HG03045 (cell line): Measurements from ENCODE around the gene NLK.
"Not testable (repeated sequence)": the region's sequence is repeated elsewhere in the genome, so short reads cannot be mapped to it uniquely, and the experiment has no call there.

Source experiments
- ATAC-seq: cut with Tn5 transposase; IDR thresholded peaks from one replicate; pipeline ENCODE4 v1.9.1; 2021; ENCODE audit warnings: mild to moderate bottlenecking, moderate library complexity; ENCODE audit not compliant: unreplicated experiment

The NLK gene

DNA sequence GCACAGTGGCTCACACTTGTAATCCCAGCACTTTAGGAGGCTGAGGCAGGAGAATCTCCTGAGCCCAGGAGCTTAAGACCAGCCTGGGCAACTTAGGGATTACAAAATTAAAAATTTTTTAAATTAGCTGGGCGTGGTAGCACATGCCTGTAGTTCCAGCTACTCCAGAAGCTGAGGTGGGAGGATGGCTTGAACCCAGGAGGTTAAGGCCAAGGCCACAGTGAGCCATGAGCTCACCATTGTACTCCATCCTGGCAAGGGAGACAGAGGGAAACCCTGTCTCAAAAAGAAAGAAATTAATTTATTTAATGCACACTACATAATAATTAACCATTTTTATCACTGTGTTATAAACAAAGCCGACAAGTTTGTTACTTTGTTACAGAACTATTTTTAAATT lies 145.5 kb downstream of the NLK start:
- no peak for ATAC-seq

DNA sequence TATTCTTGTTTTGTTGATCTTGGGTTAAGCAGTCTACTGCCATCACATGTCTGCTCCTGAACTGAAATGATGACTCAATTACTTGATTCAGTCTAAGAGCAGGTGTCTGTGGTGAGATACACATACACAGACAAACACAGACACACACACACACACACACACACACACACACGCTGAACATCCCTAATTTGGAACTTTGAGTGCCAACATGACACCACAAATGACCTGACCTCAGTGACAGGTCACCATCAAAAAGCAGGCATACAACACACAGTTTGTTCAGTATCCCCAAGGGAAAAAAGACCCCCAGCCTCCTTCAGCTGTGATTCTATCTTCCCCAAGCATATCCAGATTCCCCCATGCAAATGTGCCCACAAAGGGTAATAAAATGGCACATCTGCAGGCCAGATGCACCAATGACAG lies 146.4 kb downstream of the NLK start:
- ATAC-seq: no peak

DNA sequence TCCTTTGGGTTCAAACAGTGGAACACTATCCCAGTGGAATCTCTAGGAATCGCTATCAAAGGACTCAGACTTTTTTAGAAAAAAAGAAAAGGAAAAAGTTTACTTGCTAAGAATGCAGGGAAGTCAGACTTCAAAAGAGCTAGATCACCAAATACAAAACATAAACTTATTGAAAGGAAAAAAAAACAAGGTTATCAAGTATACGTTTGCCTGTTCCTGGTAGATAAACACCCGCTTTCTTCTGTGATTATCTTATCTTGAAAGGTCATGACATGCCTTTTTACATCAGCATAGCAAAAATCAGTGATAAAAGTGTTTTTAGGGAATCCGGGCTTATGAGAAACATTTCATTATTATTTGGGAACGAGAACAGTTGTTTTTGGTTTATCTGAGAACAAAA lies 147.2 kb downstream of the NLK start:
- ATAC-seq: no peak

DNA sequence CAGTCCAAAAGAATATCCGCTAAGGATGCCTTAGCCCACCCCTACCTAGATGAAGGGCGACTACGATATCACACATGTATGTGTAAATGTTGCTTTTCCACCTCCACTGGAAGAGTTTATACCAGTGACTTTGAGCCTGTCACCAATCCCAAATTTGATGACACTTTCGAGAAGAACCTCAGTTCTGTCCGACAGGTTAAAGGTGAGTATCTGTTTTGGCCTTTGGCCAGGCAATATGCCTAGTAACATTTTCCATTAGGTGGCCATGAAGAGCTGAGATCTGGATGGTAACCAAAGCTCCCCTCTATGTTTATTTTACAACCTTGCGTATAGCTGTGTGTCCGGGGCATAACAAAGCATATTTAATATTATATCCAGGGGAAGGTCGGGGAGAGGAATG lies 148.5 kb downstream of the NLK start:
- no peak for ATAC-seq

DNA sequence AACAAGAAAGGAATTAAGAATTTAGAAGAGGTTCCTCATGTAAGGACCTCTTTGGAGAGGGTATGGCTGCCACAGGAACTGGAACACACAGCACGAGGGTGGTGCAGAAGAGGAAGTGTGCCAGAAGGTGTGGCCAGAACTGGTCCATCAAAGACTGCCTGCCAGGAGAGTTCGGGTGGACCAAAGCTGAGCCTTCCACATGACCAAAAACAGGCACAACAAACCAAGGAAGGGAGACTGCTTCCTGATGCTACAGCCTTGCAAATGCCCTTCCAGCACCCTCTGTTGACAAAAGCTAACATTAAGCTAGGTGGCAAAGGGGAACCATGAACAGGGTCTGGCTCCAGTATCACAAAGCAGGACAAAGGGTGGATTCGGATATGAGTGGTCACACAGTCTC lies 150.8 kb downstream of the NLK start:
- no peak for ATAC-seq

DNA sequence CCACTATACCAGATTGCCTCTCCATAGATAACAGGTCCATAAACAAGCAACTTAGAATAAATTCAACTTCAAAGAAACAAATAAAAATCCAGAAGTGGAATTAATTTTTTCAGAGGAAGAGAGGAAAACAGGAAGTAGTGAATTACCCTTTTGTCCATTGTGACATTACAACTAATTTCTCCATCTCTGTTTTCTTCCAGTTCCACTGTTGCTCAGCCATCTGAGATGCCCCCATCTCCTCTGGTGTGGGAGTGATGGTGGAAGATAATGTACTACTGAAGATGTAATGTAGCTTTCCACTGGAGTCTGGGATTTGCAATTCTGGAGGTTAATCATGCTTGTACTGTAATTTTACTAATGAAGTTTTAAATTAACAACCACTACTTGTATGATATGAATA lies 151.9 kb downstream of the NLK start:
- ATAC-seq: no peak

DNA sequence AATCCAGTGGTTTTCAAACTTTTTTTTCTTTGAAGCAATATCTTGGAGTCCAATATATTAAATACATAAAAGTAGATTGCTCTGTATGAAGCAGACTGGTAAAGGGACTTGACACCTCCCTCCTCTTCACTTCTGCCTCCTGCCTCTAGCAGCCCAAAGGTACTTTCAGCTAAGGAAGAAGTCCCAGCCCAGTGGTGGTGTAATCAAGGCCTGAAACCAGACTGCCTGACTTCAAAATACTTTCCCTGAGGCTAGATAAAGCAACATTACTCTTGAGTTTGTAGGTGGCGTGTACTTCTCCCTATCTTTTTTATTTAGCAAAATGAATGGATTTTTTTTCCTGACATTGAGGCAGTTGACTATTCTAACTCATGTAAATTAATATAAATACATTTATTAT lies 154.2 kb downstream of the NLK start:
- no peak for ATAC-seq

DNA sequence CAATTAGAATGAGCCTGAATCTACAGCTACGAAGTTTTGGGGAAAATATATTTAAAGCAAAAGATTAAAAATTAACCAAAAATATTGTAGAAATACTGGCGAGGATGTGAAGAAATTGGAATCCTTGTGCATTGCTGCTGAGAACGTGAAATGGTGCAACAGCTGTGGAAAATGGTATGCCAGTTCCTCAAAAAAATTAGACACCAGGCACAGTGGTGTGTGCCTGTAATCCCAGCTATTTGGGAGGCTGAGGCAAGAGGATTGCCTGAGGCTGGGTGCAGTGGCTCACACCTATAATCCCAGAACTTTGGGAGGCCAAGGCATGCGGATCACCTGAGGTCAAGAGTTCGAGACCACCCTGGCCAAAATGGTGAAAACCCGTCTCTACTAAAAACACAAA lies 156.6 kb downstream of the NLK start:
- no peak for ATAC-seq

DNA sequence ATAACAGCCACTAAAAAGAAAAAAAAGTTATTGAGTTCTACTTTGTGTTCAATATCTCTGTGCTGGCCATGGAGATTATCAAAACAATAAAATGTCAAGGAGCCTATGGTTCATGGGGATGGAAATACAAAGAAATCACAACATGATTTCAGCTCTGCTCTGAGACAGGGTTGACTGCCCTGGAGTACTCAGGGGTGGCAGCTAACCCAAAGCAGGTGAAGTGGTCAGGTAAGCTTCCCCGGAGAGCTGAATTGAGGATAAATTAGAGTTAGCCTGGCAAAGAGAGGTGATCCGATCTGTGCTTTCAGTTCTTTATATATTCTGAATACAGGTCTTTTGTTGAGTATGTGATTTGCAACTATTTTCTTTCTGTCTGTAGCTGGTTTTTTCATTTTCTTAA lies 157.3 kb downstream of the NLK start:
- no peak for ATAC-seq

DNA sequence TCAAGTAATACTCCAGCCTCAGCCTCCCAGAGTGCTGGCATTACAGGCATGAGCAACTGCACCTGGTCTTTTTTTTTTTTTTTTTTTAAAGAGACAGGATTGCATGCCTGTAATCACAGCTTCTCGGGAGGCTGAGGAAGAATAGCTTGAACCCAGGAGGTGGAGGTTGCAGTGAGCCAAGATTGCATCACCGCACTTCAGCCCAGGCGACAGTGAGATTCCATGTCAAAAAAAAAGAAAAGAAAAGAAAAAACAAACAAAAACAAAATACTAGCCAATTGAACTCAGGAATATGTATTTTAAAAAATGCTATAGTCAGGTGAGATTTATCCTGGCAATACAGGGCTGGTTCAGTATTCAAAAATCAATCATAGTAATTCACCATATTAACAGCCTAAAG lies 158.8 kb downstream of the NLK start:
- ATAC-seq: no peak

DNA sequence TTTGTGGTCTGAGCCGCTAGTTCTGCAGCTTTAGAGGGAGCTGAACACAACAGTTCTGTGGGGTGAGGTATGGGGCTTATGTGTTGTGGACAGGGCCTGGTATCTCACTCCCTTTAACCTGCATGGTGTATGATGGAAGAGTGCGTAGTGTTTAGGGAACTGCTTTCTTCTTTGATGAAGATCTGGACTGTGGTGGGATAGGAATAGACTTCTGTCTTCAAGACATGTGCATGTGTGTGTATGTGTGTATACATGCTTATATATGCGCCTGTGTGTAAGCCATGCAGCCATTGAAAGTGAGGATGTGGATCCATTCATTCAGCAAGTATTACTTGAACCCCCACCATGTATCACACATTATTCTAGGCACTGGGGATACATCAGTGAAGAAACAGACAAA lies 161.8 kb downstream of the NLK start:
- ATAC-seq: no peak

DNA sequence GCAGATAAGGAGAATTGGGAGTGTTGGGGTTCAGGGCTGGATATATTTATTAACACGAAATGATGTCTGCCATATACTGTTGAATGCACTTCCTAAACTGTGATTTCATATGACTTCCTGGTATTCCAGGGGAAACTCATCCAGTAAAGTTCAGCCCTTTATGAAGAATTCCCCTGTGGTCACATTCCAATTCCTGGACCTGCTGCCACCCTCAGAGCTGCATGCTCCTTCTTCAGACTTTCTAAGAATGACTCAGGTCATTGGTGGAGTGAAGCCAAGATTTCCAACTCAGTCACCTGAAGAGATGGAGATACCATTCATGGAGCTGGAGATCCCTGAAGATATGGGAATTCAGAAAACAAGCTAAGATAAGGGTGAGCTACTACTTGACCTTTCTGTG lies 162.3 kb downstream of the NLK start:
- no peak for ATAC-seq

DNA sequence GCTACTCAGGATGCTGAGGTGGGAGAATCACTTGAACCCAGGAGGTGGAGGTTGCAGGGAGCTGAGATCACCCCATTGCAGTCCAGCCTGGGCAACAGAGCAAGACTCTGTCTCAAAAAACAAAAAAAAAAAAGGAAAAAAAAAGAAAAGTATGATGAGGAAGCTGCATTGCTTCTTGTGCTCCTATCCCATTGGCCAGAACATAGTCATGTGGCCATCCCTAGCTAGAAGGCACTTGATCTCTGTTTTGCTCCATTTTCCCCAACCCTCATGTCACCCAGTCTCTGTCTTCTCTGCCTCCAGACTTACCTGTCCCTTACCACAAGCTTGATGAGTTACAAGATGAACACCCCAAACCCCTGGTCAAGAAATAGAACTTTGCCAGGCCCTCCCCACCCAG lies 163.8 kb downstream of the NLK start:
- no peak for ATAC-seq

DNA sequence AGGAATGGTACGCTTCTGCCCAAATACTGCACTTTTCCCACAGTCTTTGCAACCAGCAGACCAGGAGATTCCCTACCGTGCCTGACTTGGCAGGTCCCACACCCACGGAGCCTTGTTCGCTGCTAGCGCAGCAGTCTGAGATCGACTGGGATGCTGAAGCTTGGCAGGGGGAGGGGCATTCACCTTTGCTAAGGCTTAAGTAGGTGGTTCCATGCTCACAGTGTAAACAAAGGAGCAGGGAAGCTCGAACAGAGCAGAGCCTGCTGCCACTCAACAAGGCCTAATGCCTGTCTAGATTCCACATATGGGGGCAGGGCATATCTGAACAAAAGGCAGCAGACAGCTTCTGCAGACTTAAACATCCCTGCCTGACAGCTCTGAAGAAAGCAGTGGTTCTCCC lies 169.3 kb downstream of the NLK start:
- no peak for ATAC-seq

DNA sequence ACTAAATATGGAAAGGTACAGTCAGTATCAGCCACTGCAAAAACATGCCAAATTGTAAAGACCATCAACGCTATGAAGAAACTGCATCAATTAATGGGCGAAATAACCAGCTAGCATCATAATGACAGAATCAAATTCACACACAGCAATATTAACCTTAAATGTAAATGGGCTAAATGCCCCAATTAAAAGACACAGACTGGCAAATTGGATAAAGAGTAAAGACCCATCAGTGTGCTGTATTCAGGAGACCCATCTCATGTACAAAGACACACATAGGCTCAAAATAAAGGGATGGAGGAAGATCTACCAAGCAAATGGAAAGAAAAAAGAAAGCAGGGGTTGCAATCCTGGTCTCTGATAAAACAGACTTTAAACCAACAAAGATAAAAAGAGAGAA lies 171.1 kb downstream of the NLK start:
- not testable (repeated sequence) for ATAC-seq

DNA sequence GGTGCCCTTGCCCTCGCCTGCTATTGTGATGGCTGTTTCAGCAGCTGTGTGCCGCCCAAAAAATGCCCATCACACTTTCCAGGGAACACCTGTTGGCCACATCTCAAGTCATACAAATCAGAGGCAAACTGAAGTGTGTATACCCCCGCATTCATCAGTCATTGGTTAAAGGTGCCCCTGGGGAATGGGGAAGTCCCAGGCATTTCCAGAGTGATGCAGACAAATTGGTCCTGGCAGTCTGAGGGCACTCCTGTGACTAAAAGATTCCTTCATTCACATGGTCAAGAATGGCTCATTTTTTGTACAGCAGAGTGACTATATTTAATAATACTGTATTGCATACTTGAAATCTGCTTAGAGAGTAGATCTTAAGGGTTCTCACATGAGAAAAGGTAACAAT lies 173.6 kb downstream of the NLK start:
- ATAC-seq: no peak

DNA sequence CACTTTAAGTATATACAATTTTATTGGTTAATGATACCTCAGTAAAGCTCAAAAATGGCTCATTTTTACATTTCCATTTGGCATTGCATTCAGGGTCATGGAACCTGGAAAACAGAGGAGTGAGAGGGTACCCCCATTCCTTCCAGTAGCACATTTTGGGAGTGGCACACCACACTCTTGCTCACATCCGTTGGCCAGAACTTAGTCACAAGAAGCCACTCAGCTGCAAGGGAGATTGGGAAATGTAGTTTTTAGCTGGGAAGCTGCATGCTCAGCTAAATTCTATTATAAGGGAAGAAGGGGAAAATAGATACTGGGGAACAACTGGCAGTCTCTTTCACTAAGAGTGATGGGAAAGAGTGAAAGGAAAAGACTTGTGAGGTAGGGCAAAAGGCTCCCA lies 174.1 kb downstream of the NLK start:
- no peak for ATAC-seq

DNA sequence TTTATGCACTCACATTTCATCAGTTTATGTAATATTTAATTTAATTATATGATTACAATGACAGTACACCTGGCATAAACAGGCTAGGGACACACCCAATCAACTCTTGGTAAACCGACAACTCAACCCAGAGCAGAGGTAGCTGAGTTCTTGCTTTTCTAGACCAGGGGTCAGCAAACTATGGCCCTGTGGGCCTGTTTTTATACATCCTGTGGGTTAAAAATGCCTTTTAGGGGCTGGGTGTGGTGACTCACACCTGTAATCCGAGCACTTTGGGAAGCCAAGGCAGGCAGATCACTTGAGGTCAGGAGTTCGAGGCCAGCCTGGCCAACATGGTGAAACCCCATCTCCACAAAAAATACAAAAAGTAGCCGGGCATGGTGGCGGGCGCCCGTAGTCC lies 177.3 kb downstream of the NLK start:
- no peak for ATAC-seq

DNA sequence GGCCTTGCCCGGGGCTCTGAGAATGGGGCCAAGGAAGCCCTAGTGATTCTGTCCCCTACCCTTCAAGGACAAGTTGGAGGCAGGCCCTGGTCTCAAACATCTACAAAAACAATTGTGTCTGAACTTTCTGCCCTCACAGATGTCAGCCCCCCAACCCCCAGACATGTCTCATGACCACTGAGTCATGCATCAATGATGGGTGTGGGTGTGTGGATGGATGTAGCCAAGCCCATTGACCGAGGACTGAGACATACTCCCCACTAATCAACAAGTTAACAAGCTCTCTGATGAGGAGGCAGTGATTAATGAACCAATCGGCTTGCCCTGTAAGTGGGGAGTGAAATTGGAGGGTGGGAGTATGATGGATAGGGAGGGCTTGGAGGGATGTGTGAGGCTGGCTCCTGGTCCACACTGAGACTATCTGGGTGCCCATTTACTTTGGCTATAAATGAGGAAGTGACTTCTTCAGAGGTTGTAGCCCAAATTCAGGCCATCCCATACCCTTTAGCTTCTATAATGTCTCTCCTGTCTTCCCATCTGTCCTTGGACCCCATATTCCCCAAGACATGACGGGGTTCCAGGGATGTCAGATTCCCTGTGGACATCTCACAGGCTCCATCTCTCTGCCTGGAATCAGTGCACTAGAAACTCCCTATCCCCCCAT lies 179.4 kb downstream of the NLK start:
- ATAC-seq: no peak

DNA sequence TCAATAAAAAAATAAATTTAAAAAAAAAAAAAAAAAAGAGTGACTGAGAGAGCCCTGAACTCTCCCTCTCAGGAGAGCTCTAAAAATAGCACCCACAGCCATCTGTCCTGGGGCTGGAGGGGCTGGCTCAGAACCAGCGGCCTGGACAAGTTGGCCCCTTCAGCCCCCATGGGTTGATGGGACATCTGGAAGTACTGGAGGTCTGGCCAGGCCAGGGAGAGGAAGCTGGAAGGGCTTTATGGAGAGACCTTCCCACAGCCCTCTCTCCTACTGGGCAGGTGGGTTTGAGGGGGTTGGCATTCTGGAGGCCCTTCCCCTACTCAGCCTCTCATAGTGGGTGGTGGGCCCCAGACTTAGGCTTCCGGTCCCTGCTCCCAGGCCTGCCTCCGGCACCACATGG lies 182.8 kb downstream of the NLK start:
- ATAC-seq: no peak

DNA sequence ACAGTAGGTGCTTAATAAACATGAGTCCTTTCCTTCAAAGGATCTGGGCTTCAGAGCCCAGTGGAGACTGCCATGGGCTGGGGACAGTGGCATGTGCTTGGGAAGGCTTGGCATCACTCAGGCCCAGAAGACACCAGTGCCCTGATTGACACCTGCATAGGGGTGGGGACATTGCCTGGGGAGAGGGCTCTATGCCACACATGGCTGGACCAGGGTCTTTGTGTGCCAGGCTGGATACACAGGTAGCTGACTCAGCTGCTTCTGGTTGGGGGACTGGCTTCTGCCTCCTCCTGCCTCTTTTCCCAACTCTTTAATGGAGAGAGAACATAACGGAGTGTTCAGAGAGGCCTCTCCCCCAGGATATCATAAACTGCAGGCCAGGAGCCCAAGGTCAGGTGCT lies 183.4 kb downstream of the NLK start:
- ATAC-seq: no peak

DNA sequence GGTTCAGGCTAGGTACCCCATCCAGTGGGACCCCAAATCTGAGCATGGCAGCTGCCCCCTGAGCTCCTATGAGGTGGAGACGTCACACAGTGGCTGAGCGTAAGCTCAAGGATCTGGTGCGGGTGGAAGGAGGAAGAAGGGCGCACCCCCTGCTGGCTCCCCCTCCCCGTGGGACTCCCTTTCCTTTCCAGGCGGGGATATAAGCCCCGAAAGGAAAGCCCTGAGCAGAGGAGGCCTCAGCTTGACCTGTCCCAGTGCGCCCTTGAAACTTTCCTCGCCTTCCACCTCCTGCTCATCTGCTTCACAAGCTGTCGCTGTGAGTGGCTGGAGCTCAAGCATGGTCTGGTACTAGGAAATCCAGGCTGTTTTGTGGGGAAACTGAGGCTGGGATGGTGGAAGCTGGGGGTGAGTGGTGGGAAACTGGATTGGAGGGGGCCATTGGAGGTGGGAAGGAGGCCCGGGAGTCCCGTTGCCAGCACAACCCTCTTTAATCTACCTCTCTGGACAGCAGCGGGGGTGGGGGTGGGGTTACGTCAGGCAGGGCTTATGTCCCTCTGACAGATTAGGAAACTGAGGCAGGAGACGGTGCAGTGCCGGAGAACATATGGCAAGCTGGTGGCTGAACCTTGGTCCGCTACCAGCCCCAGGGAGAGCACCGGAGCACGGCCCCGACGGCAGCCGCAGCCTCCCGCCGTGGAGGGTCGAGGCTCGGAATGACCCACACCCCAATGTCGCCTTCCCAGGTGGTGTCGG lies 184.3 kb downstream of the NLK start:
- no peak for ATAC-seq
